ENCODE measurements around the gene CHCHD10.

GRCh38 chr22:23767303-23767672 lies 484 bp downstream of the CHCHD10 start:
- no peak for TF ChIP-seq CTCF (IDR thresholded peaks at IDR 0.05; ENCODE audit: low read depth, low read length, poor library complexity, severe bottlenecking)
- TF ChIP-seq EZH2phosphoT487 (IDR thresholded peaks at IDR 0.05; ENCODE audit: borderline replicate concordance, low read length): no peak

All from DOHH2 (cell line).